Measurements from ENCODE around the gene PAAF1.

PAAF1 gene

DNA sequence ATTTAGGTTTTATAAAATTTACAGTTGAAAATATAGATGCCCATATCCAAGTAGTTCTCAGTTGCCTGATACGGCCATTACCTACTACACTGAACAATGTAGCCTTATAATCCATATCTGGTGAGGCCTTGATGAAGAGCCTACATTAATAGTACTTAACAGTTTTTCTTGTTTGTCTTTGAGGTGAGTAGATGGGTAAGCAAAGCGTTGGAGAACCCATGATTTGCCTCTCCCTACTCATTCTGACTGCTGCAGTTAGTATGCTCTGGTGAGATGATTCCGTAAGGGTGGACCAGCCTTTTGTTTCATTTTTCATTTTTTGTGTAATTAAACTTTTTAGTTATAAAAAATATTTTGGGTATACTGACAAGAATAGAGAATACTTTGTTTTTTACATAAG lies 11.4 kb downstream of the PAAF1 start:
- DNase-seq (ENCODE audit: low read depth), result no peak
- TF ChIP-seq POLR2A (IDR thresholded peaks at IDR 0.05; ENCODE audit: extremely low read depth, insufficient read length) (no peak), CTCF (IDR thresholded peaks at IDR 0.05; ENCODE audit: low read depth, low read length) (no peak), MYC (IDR thresholded peaks at IDR 0.05; ENCODE audit: low read depth, low read length) (no peak)
- TF ChIP-seq, protein P1, sequence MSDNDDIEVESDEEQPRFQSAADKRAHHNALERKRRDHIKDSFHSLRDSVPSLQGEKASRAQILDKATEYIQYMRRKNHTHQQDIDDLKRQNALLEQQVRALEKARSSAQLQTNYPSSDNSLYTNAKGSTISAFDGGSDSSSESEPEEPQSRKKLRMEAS (IDR thresholded peaks at IDR 0.05; ENCODE audit: low read depth, low read length), result no peak
- no peak overlapping the region for H3K4me3 ChIP-seq (ENCODE audit: low read depth, low read length)

GRCh38 chr11:73889019-73889418 lies 12.2 kb downstream of the PAAF1 start:
- TF ChIP-seq CTCF (IDR thresholded peaks at IDR 0.05; ENCODE audit: low read depth, low read length), result no peak
- TF ChIP-seq, protein P1 (IDR thresholded peaks at IDR 0.05; ENCODE audit: low read depth, low read length), result no peak
- TF ChIP-seq MYC (IDR thresholded peaks at IDR 0.05; ENCODE audit: low read depth, low read length), result no peak
- TF ChIP-seq POLR2A (IDR thresholded peaks at IDR 0.05; ENCODE audit: extremely low read depth, insufficient read length), result no peak
- no peak overlapping the region for H3K4me3 ChIP-seq (ENCODE audit: low read depth, low read length)
- peak; percentile 21 for DNase-seq (ENCODE audit: low read depth)

DNA sequence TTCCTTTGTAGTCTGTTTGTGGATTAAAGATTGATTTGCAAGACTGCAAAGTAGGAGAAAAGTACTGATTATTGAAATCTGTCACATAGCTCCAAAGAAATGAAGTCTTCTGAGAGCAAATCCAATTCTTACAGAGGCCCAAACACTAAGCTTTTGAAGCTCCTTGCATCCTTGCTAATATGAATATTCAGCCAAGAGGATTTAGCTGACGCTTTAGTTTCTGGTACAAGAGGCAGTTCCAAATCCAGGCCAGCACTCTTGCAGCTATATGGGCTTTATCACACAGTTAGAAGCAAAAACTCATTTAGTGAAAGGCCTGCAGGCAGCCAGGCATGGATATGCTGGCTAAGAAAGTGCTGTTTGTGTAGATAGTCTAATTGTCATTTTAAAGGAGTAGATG lies 12.7 kb downstream of the PAAF1 start:
- TF ChIP-seq POLR2A (IDR thresholded peaks at IDR 0.05; ENCODE audit: extremely low read depth, insufficient read length) (no peak), CTCF (IDR thresholded peaks at IDR 0.05; ENCODE audit: low read depth, low read length) (no peak), MYC (IDR thresholded peaks at IDR 0.05; ENCODE audit: low read depth, low read length) (no peak)
- TF ChIP-seq, protein P1 (IDR thresholded peaks at IDR 0.05; ENCODE audit: low read depth, low read length), result no peak
- no peak for DNase-seq (ENCODE audit: low read depth)
- no peak overlapping the region for H3K4me3 ChIP-seq (ENCODE audit: low read depth, low read length)

DNA sequence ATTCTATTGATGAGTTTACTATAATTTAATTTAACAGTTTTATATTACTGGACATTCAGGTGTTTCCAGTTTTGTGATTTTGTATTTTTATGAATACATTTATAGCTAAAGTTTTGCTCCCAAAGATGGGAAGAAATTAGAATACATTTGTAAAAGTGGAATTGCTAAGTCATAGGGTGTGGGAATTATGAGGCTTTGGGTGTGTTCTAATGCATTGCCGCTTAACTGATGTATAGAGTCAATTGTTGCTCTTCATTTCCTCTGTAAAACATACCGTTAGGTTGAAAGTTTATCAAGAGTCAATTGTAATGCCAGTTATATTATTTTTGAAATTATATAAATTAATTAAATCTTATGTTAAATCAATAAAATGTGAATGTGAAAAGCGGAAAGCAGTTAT lies 16.2 kb downstream of the PAAF1 start:
- no peak for DNase-seq (ENCODE audit: low read depth)
- no peak for TF ChIP-seq MYC (IDR thresholded peaks at IDR 0.05; ENCODE audit: low read depth, low read length)
- no peak for TF ChIP-seq CTCF (IDR thresholded peaks at IDR 0.05; ENCODE audit: low read depth, low read length)
- TF ChIP-seq, protein P1 (IDR thresholded peaks at IDR 0.05; ENCODE audit: low read depth, low read length), result no peak
- no peak for TF ChIP-seq POLR2A (IDR thresholded peaks at IDR 0.05; ENCODE audit: extremely low read depth, insufficient read length)
- no peak overlapping the region for H3K4me3 ChIP-seq (ENCODE audit: low read depth, low read length)

DNA sequence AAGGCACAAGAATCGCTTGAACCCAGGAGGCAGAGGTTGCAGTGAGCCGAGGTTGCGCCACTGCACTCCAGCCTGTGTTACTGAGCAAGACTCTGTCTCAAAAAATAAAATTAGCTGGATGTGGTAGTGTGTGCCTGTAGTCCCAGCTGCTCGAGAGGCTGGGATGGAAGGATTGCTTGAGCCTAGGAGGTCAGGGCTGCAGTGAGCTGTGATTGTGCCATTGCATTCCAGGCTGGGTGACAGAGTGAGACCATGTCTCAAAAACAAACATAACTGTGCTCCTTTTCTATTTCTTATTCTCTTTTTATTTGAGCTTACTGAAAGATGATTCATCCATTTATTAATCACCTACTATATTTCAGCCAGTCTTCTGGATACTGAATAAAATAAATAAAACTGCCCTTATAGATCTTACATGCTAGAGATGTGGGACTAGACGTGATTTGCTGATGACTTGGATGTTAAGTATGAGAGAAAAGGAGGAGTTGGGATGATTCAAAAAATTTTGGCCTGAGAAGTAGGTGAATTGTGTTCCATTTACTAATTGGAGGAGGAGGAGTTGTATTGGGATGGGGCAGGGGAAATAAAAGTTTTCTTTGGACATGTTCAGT lies 18.0 kb downstream of the PAAF1 start:
- TF ChIP-seq, protein P1 (IDR thresholded peaks at IDR 0.05; ENCODE audit: low read depth, low read length), result no peak
- TF ChIP-seq MYC (IDR thresholded peaks at IDR 0.05; ENCODE audit: low read depth, low read length) (no peak), POLR2A (IDR thresholded peaks at IDR 0.05; ENCODE audit: extremely low read depth, insufficient read length) (no peak)
- no peak for DNase-seq (ENCODE audit: low read depth)
- H3K4me3 ChIP-seq (ENCODE audit: low read depth, low read length), result no peak overlapping the region

GRCh38 chr11:73902303-73902702 lies 25.5 kb downstream of the PAAF1 start:
- TF ChIP-seq, protein P1 (IDR thresholded peaks at IDR 0.05; ENCODE audit: low read depth, low read length), result no peak
- TF ChIP-seq MYC (IDR thresholded peaks at IDR 0.05; ENCODE audit: low read depth, low read length), result no peak
- TF ChIP-seq CTCF (IDR thresholded peaks at IDR 0.05; ENCODE audit: low read depth, low read length), result no peak
- TF ChIP-seq POLR2A (IDR thresholded peaks at IDR 0.05; ENCODE audit: extremely low read depth, insufficient read length), result no peak
- no peak for DNase-seq (ENCODE audit: low read depth)
- H3K4me3 ChIP-seq (ENCODE audit: low read depth, low read length), result no peak overlapping the region

Data from NB4 (cell line).